SJCRH30 (cell line): Measurements from ENCODE around the gene CORO2A. TPM values are rescaled to one million over a fixed set of nuclear protein-coding genes. Genes with fewer than 3 reads are reported as not detected.

Experiments
- DNase-seq, 2 experiments: peaks; one replicate each; pipeline ENCODE4 v3.0.0-alpha.2; 2015 to 2020
- H3K27ac ChIP-seq: fragments of 250-450 bp; sonication (Bioruptor Pico); 2 replicates; pipeline ENCODE4 v1.5.1; 2020; ENCODE audit warnings: mild to moderate bottlenecking, moderate library complexity
- H3K27me3 ChIP-seq: fragments of 250-450 bp; sonication (Bioruptor Pico); 2 replicates; pipeline ENCODE4 v1.5.1; 2020; ENCODE audit warnings: mild to moderate bottlenecking, moderate library complexity
- H3K36me3 ChIP-seq: fragments of 250-450 bp; sonication (Bioruptor Pico); 2 replicates; pipeline ENCODE4 v1.5.1; 2020; ENCODE audit warnings: mild to moderate bottlenecking, moderate library complexity
- H3K4me1 ChIP-seq: fragments of 250-450 bp; sonication (Bioruptor Pico); 2 replicates; pipeline ENCODE4 v1.5.1; 2020; ENCODE audit warnings: mild to moderate bottlenecking, moderate library complexity
- H3K4me3 ChIP-seq: fragments of 250-450 bp; sonication (Bioruptor Pico); 2 replicates; pipeline ENCODE4 v1.5.1; 2020; ENCODE audit warnings: mild to moderate bottlenecking, moderate library complexity
- H3K9me3 ChIP-seq: fragments of 250-450 bp; sonication (Bioruptor Pico); replicated peaks from 2 replicates; pipeline ENCODE4 v1.5.1; 2020; ENCODE audit warnings: mild to moderate bottlenecking, moderate library complexity
- total RNA-seq: library from RNA; depleted of rRNA; stranded (reverse); fragments of >200 nt; shearing (Covaris generic); gene quantifications from 2 replicates; pipeline ENCODE4 v1.2.3, GENCODE V29; 2014

Gene CORO2A
- total RNA-seq, 1 experiment from 2014 or later: 0.55 TPM

DNA sequence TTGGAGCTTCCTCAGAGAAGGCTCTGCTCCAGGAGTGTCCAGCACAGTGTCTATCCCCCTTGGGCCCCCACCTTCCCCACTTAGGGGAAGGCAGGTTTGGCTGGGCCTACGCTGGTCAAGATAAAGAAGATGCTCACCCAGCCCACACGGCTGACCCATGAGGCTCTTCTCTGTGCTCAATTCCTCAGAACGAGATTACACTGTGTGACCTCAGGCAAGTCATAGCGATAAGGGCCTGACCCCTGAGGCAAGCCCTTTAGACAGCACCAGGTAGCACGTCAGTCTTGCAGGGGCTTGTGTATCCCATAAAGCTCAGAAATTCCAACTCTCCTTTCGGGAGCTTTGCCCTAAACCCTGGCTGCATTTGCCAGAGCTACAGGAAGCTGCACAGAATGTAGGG lies 32.6 kb downstream of the CORO2A start:
- H3K4me1 ChIP-seq: no peaks in the 10 kb centered on the region
- no peaks in the 10 kb centered on the region for H3K9me3 ChIP-seq
- no peaks in the 10 kb centered on the region for H3K36me3 ChIP-seq
- DNase-seq: no peak
- H3K27ac ChIP-seq: no peak overlapping the region
- peaks cover 12% of the 10 kb centered on the region for H3K27me3 ChIP-seq
- no peak overlapping the region for H3K4me3 ChIP-seq

DNA sequence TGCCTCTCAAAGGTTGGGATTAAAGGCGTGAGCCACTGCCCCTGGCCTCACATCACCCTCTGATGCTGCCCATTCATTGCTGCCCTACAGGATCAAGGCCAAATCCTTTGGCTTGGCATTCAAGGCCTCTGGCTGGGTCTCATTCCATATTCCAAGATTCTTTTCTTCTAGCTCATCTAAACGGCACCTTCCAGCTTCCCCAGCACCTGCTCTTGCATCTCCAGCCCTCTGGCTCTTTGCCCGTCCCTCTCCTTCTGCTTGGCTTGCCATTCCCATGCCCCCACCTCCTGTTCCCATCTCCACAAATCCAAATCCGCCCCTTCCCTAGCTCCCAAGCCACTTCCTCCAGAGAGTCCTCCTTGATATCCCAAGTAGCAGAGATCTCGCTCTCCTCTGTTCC lies 33.1 kb downstream of the CORO2A start:
- peak in 1 of 2 experiments; percentile 23 for DNase-seq
- Histone ChIP-seq H3K27me3 (peaks cover 12% of the 10 kb centered on the region), H3K27ac (no peak overlapping the region), H3K9me3 (no peaks in the 10 kb centered on the region), H3K4me1 (no peaks in the 10 kb centered on the region), H3K4me3 (no peak overlapping the region), H3K36me3 (no peaks in the 10 kb centered on the region)

DNA sequence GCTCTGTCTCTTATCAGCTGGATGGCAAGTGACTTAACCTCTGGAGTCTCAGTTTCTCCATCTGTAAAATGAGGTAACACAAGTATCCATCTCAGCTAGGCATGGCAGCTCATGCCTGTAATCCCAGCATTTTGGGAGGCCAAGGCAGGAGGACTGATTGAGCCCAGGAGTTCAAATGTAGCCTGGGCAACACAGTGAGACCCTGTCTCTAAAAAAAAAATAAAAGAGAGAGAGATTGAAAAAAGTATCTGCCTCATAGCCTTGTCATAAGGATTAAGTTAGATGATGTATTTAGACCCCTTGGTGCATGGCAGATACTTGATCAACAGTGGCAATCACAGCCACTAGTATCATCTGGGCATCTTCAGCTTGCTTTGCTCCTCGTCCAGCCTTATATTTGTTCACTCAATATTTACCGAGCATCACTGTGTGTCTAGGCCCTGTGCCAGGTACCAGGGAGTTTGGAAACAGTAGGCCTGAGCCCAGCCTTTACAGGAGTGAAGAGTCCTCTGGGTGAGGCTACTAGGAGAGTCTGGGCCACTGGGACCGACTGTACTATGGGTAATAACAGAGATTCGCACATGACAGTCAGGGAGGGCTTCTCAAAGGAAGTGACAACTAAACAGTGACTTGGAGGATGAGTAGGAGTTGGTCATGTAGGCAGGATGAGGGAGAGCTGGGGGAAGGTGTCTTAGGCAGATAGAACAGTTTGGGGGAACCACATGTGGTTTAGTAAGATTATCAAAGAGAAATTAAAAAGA lies 34.2 kb downstream of the CORO2A start:
- Histone ChIP-seq H3K27ac (no peak overlapping the region), H3K4me3 (no peak overlapping the region), H3K27me3 (peaks cover 12% of the 10 kb centered on the region), H3K36me3 (no peaks in the 10 kb centered on the region), H3K4me1 (no peaks in the 10 kb centered on the region), H3K9me3 (no peaks in the 10 kb centered on the region)
- DNase-seq: no peak

DNA sequence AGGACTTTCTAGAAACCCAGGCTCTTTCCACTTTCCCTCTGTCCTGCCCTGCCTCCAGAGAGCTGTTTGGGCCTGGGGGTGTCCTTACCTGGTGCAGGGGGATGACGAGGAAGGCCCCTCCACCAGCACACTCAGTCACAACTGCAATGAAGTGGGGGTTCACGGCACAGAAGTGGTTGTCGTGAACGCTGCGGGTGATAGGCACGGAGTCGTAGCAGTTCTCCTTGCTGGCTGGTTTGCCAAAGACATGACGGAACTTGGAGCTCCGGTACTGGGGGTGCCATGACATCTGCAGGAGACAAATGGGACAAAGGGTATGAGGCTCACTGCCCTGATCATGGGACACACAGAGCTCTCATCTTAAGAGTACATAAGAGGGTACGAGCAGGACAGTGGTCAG lies 35.1 kb downstream of the CORO2A start:
- Histone ChIP-seq H3K27me3 (peaks cover 12% of the 10 kb centered on the region), H3K36me3 (no peaks in the 10 kb centered on the region), H3K4me3 (no peak overlapping the region), H3K9me3 (no peaks in the 10 kb centered on the region), H3K4me1 (no peaks in the 10 kb centered on the region), H3K27ac (no peak overlapping the region)
- no peak for DNase-seq

DNA sequence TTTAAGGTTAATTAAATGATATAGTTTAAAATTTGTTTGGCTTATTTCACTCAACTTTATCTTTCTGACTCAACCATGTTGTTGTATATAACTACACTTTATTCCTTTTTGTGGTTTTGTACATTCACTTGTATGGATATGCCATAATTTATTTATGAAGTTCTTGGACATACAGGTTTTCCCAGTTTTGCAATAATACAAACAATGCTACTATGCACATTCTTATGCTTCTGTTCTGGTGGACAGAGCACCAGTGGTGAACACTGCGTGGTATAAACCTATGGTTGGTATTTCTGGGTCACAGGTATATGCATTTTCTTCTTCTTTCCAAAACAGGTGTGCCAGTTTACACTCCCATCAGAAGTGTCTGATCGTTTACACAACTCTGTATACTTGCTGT lies 37.8 kb downstream of the CORO2A start:
- Histone ChIP-seq H3K4me1 (no peaks in the 10 kb centered on the region), H3K9me3 (no peaks in the 10 kb centered on the region), H3K27ac (no peak overlapping the region), H3K27me3 (peaks cover 3% of the 10 kb centered on the region), H3K36me3 (no peaks in the 10 kb centered on the region), H3K4me3 (no peak overlapping the region)
- no peak for DNase-seq

DNA sequence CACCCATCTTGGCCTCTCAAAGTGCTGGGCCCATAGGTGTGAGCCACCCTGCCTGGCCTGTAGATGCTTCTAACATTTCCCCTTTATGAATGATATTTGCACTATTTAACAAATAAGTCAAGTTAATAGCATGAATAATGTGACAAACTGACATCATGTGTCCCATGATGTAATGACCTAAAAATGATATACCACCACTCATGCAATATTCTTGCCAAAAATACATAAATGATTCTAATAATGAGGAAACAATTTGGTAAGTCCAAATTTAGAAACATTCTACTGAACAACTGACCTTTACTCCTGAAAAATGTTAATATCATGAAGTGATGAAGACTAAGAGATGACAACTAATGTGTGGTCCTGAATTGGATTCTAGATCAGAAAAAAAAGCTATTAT lies 39.9 kb downstream of the CORO2A start:
- H3K27me3 ChIP-seq: no peaks in the 10 kb centered on the region
- no peaks in the 10 kb centered on the region for H3K9me3 ChIP-seq
- H3K27ac ChIP-seq: no peak overlapping the region
- DNase-seq: no peak
- no peaks in the 10 kb centered on the region for H3K4me1 ChIP-seq
- no peak overlapping the region for H3K4me3 ChIP-seq
- no peaks in the 10 kb centered on the region for H3K36me3 ChIP-seq

DNA sequence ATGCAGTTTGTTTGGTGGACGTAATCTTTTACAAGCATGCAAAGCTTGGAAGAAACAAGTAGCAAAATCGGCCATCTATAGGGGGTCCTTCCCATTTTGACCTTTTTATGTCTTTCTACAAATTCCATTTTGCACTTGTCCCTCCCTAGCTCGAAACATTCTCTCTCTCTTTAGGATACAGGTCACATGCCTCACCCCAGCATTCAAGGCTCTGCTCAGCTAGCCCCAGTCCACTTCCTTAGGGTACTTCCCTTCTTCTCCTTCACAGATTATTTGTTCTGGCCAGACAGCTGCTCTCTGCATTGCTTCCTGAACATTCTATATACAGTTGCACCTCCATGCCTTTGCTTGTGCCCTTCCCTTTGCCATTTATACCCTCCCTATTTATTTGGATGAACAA lies 41.7 kb downstream of the CORO2A start:
- no peak for DNase-seq
- H3K4me3 ChIP-seq: no peak overlapping the region
- H3K36me3 ChIP-seq: no peaks in the 10 kb centered on the region
- no peaks in the 10 kb centered on the region for H3K27me3 ChIP-seq
- H3K4me1 ChIP-seq: no peaks in the 10 kb centered on the region
- H3K27ac ChIP-seq: no peak overlapping the region
- H3K9me3 ChIP-seq: no peaks in the 10 kb centered on the region

DNA sequence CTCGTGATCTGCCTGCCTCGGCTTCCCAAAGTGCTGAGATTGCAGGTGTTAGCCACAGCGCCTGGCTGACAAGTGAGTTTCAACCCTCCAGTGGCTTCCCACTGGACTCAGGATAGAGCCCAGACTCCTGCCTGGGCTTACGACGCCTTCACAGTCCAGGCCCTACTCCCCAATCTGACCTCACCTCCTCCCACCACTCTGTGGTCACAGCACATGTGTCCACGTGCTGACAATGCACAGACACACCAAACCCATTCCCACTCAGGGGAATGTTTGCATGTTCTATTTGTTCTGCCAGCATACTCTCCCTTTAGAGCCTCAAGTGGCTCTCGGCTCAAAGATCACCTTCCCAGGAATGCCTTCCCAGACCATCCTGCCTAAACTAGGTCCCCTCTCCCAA lies 42.3 kb downstream of the CORO2A start:
- H3K27ac ChIP-seq: no peak overlapping the region
- no peaks in the 10 kb centered on the region for H3K27me3 ChIP-seq
- no peak for DNase-seq
- no peaks in the 10 kb centered on the region for H3K9me3 ChIP-seq
- no peaks in the 10 kb centered on the region for H3K36me3 ChIP-seq
- H3K4me1 ChIP-seq: no peaks in the 10 kb centered on the region
- H3K4me3 ChIP-seq: no peak overlapping the region

DNA sequence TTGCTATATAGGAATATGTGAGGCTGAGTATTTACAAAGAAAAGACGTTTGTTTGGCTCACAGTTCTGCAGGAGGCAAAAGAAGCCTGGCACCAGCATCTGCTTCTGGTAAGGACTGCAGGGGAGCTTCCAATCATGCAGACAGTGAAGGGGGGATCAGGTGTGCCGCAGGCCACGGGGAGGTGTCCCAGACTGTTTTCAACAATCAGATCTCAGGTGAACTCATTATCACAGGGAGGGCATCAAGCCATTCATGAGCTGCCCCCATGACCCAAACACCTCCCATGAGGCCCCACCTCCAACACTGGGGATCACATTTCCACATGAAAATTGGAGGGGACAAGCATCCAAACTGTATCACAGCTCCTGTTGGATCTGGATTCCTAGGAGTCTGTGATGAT lies 43.0 kb downstream of the CORO2A start:
- H3K9me3 ChIP-seq: no peaks in the 10 kb centered on the region
- H3K4me1 ChIP-seq: no peaks in the 10 kb centered on the region
- H3K4me3 ChIP-seq: no peak overlapping the region
- no peaks in the 10 kb centered on the region for H3K36me3 ChIP-seq
- no peak overlapping the region for H3K27ac ChIP-seq
- no peaks in the 10 kb centered on the region for H3K27me3 ChIP-seq
- no peak for DNase-seq

DNA sequence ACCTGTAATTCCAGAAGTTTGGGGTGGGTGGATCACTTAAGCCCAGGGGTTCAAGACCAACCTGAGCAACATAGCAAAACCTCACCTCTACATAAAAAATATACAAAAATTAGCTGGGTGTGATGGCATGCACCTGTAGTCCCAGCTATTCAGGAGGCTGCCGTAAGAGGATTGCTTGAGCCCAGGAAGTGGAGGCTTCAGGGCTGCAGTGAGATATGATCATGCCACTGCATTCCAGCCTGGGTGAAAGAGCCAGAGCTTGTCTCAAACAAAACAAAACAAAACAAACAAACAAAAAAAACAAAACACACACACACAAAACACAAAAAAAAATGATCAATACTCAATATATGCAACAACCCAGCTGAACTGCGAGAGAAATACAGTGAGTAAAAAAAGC lies 44.0 kb downstream of the CORO2A start:
- Histone ChIP-seq H3K4me1 (no peaks in the 10 kb centered on the region), H3K4me3 (no peak overlapping the region), H3K27me3 (no peaks in the 10 kb centered on the region), H3K36me3 (no peaks in the 10 kb centered on the region), H3K27ac (no peak overlapping the region), H3K9me3 (no peaks in the 10 kb centered on the region)
- no peak for DNase-seq

DNA sequence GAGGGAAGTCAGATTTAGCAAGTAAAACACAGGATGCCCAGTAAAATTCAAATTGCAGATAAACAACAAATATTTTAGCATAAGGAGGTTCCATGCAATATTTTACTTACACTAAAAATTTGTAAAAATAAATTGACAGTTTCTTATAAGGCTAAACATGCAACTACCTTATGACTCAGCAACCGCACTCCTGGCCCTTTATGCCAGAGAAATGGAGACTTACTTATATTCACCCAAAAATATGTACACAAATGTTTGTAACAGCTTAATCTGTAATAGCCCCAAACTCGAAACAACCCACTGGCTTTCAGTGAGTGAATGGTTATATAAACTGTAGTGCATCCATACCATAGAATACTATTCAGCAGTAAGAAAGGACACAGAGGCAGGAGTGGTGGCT lies 44.9 kb downstream of the CORO2A start:
- H3K27ac ChIP-seq: no peak overlapping the region
- H3K27me3 ChIP-seq: no peaks in the 10 kb centered on the region

DNA sequence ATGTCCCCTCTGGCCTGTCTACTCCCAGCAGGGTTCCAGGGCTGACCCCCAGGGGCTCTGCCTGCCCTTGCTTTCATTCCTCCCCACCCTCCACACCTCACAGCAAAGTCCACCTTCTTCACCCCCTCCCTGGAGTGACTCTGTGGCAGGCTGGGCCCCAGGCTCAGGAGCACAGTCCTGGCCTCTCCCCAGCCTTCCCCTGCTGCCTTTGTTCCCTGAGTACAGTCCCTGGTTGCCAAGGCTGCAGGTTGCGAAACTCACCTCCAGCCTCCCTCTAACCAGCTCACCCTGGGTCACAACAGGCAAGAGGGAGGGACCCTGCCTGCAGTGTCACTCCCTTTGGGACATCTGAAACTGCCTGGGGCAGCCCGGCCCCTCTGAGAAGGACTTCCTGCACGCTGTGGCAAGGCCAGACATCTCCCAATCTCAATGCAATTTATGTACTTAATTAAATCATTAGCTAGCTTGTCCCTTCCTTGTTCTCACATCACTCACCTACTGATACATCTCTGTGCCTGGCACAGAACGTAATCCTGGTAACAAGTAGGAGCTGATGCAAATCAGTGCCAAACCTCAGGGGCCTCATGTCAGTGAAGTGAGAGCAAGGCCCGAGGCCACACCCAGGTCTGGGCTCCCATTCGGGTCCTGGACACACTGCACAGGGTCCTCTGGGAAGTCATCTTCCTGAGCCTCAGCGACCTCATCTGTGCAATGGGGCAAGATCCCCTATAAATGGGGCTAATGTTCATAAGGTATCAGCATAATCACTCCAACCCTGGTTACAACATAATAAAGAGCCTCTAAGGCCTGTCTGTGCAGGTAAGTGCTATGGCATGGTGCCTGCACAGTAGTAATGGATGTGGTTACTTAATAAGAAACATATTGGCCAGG lies 46.1 kb downstream of the CORO2A start:
- Histone ChIP-seq H3K27ac (no peak overlapping the region), H3K4me3 (no peak overlapping the region), H3K4me1 (peaks cover 3% of the 10 kb centered on the region; the same call in 1 of the 2 replicates), H3K36me3 (no peaks in the 10 kb centered on the region), H3K9me3 (no peaks in the 10 kb centered on the region), H3K27me3 (no peaks in the 10 kb centered on the region)
- DNase-seq: no peak

More for the DNA sequence above, 44.9 kb downstream of the CORO2A start:
- DNase-seq: no peak
- Histone ChIP-seq H3K9me3 (no peaks in the 10 kb centered on the region), H3K36me3 (no peaks in the 10 kb centered on the region), H3K4me3 (no peak overlapping the region), H3K4me1 (no peaks in the 10 kb centered on the region)

DNA sequence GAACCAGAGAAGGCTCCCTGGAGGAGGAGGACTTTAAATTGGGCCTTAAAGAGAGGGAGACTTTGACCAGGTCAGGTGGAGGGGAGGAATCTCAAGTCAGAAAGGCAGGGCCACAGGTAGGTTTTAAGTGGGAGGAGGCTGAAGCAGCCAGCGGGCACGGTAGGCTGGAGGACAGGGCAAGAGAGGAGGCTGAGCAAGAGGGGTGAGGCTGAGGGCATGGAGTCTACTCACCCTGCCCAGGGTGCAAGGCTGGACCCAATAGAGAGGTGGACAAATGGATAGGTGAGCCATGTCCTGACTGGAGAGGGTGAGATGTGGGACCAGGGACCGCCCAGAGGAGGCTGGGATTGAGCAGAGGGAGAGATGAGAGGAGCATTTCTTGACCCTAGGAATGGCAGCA lies 47.8 kb downstream of the CORO2A start:
- Histone ChIP-seq H3K9me3 (no peaks in the 10 kb centered on the region), H3K36me3 (no peaks in the 10 kb centered on the region), H3K27me3 (no peaks in the 10 kb centered on the region), H3K4me1 (peaks cover 3% of the 10 kb centered on the region; the same call in 1 of the 2 replicates), H3K4me3 (no peak overlapping the region), H3K27ac (no peak overlapping the region)
- DNase-seq: no peak

DNA sequence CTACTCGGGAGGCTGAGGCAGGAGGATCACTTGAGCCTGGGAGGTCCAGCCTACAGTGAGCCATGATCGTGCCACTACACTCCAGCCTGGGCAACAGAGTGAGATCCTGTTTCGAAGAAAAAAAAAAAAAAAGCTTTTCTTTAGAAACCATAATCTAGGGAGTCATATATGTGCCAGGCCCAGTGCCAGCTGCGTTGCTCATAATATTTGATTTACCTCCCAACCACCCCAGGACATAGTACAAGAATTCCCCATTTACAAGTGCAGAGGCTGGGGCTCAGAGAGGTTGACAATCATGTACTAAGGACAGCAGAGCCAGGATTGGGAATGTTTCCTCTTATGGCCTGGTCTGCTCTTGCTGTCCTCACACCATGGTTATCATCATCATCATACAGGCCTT lies 48.4 kb downstream of the CORO2A start:
- Histone ChIP-seq H3K4me3 (no peak overlapping the region), H3K36me3 (no peaks in the 10 kb centered on the region), H3K27me3 (no peaks in the 10 kb centered on the region), H3K4me1 (peaks cover 3% of the 10 kb centered on the region; the same call in 1 of the 2 replicates), H3K27ac (no peak overlapping the region), H3K9me3 (no peaks in the 10 kb centered on the region)
- no peak for DNase-seq

DNA sequence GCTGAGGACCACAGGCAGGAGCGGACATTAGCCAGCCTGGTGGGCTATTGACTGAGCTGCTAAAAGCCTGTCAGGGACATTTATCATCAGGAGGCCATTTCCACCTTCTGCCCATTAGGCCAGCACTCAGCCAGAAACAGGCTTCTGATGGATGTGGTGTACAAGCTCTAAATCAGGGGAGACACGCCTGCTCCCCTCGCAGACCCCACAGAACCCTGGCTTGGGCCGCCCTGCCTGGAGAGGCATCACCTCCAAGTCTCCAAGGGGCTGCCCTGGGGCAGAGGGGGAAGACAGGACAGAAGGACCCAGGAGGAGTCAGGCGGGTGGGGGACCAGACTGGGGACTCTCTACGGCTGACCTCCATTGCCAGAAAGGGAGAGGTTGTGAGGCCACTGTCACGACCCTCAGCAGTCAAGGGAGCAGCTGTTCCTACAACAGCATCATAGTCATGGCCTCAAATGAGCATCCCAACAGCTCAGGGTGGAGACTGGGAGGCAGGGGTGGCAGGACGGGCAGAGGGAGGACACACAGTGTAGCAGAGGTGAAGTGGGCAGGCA lies 49.4 kb downstream of the CORO2A start:
- Histone ChIP-seq H3K36me3 (no peaks in the 10 kb centered on the region), H3K27me3 (no peaks in the 10 kb centered on the region), H3K4me1 (peaks cover 3% of the 10 kb centered on the region; the same call in 1 of the 2 replicates), H3K9me3 (no peaks in the 10 kb centered on the region), H3K4me3 (no peak overlapping the region), H3K27ac (no peak overlapping the region)
- DNase-seq: no peak
